A673 (cell line): Measurements from ENCODE around the gene CCSER1. TPM values are rescaled to one million over a fixed set of nuclear protein-coding genes. Genes with fewer than 3 reads are reported as not detected.
"Not testable (repeated sequence)": the region's sequence is repeated elsewhere in the genome, so short reads cannot be mapped to it uniquely, and the experiment has no call there.

Source experiments
- BruUV-seq: library from RNA; stranded (reverse); fragments of 400-500 nt; replicated peaks from 2 replicates; lab custom pipeline; 2021; lab: Mats Ljungman, UMichigan
- CTCF ChIA-PET: fragments of 300-600 bp; sonication (Branson Sonifier 250); formaldehyde crosslinking; loops from one replicate; lab custom pipeline; 2022; ENCODE audit warnings: antibody characterized with exemption; lab: Charles Lee
- POLR2A ChIA-PET: fragments of 300-600 bp; sonication (Branson Sonifier 250); formaldehyde crosslinking; loops from one replicate; lab custom pipeline; 2022; ENCODE audit warnings: antibody characterized with exemption; ENCODE audit not compliant: low non-redundant PET; lab: Charles Lee
- DNase-seq: peaks from one replicate; pipeline ENCODE4 v3.0.0-alpha.2; 2015; ENCODE audit warnings: low spot score
- H3K27ac ChIP-seq: fragments of 200-600 bp; sonication (generic); 2 replicates; pipeline ENCODE4 v1.5.1; 2016; ENCODE audit warnings: mixed run types, low read depth, mild to moderate bottlenecking, mixed read lengths, antibody characterized with exemption, low read length; ENCODE audit not compliant: poor library complexity, severe bottlenecking
- H3K27me3 ChIP-seq: fragments of 200-600 bp; sonication (generic); replicated peaks from 2 replicates; pipeline ENCODE4 v1.6.1; 2017; ENCODE audit warnings: mixed run types, low read depth, mild to moderate bottlenecking, mixed read lengths, antibody characterized with exemption, low read length; ENCODE audit not compliant: insufficient read depth, poor library complexity
- H3K36me3 ChIP-seq: fragments of 200-600 bp; sonication (generic); 2 replicates; pipeline ENCODE4 v1.6.1; 2016; ENCODE audit warnings: mixed run types, mild to moderate bottlenecking, mixed read lengths, antibody characterized with exemption, low read length; ENCODE audit not compliant: insufficient read depth, poor library complexity, severe bottlenecking
- H3K4me1 ChIP-seq: fragments of 200-600 bp; sonication (generic); 2 replicates; pipeline ENCODE4 v1.6.1; 2017; ENCODE audit warnings: mixed run types, mild to moderate bottlenecking, mixed read lengths, antibody characterized with exemption, low read length; ENCODE audit not compliant: insufficient read depth, poor library complexity, severe bottlenecking
- H3K4me3 ChIP-seq: fragments of 200-600 bp; sonication (generic); 2 replicates; pipeline ENCODE4 v1.5.1; 2016; ENCODE audit warnings: low read depth, mixed run types, mild to moderate bottlenecking, mixed read lengths, low read length; ENCODE audit not compliant: poor library complexity, severe bottlenecking
- H3K9me3 ChIP-seq: fragments of 200-600 bp; sonication (generic); 2 replicates; pipeline ENCODE4 v1.6.1; 2016; ENCODE audit warnings: mixed run types, low read depth, mild to moderate bottlenecking, mixed read lengths, antibody characterized with exemption, low read length; ENCODE audit not compliant: poor library complexity, severe bottlenecking
- CTCF ChIP-seq: fragments of 300-800, 200-600 bp; sonication (generic); conservative IDR thresholded peaks from 2 replicates; pipeline ENCODE4 v1.5.1; 2017; ENCODE audit warnings: low read depth, mild to moderate bottlenecking, antibody characterized with exemption, low read length, moderate library complexity, mixed read lengths
- EZH2 ChIP-seq: fragments of 200-600 bp; sonication (generic); IDR thresholded peaks from 2 replicates; pipeline ENCODE4 v1.6.1; 2017; ENCODE audit warnings: borderline replicate concordance, low read depth, mild to moderate bottlenecking, mixed read lengths, antibody characterized with exemption, low read length; ENCODE audit not compliant: poor library complexity, severe bottlenecking
- intact Hi-C: fragments of 100-400 bp; cut with micrococcal nuclease; formaldehyde crosslinking; loops from one replicate; pipeline ENCODE4 v1.10.0; 2022; ENCODE audit not compliant: unreplicated experiment
- total RNA-seq: library from RNA; stranded (reverse); gene quantifications from 2 replicates; pipeline ENCODE4 v1.2.3, GENCODE V29; 2021

Gene CCSER1
- total RNA-seq, 1 experiment from 2014 or later, result not detected

- Histone ChIP-seq H3K4me1 (no peaks in the 10 kb centered on the region), H3K9me3 (no peaks in the 10 kb centered on the region), H3K27me3 (no peaks in the 10 kb centered on the region), H3K36me3 (no peaks in the 10 kb centered on the region), H3K4me3 (no peak overlapping the region), H3K27ac (no peak overlapping the region)
- intact Hi-C loops, result no loop called here
- ChIA-PET POLR2A (no interaction called here), CTCF (no interaction called here)
- BruUV-seq, result no TSS peak
- DNase-seq, result no peak
- TF ChIP-seq CTCF (no peak), EZH2 (no peak)
Measured at GRCh38 chr4:91092398-91092980, 965.3 kb downstream of the CCSER1 start.

GRCh38 chr4:91094220-91094619 is 967.0 kb downstream of the CCSER1 start:
- H3K27me3 ChIP-seq, intact Hi-C loops, H3K27ac ChIP-seq, H3K4me3 ChIP-seq, POLR2A ChIA-PET, CTCF ChIA-PET, H3K4me1 ChIP-seq, H3K9me3 ChIP-seq, DNase-seq, BruUV-seq, H3K36me3 ChIP-seq: not testable (repeated sequence)

- BruUV-seq, result no TSS peak
- ChIA-PET CTCF (no interaction called here), POLR2A (no interaction called here)
- H3K4me3 ChIP-seq, result no peak overlapping the region
- H3K9me3 ChIP-seq, result no peaks in the 10 kb centered on the region
- no peak for DNase-seq
- H3K27me3 ChIP-seq, result no peaks in the 10 kb centered on the region
- intact Hi-C loops, result no loop called here
- H3K27ac ChIP-seq, result no peak overlapping the region
- TF ChIP-seq CTCF, result no peak
- no peak for TF ChIP-seq EZH2
- H3K36me3 ChIP-seq, result no peaks in the 10 kb centered on the region
- no peaks in the 10 kb centered on the region for H3K4me1 ChIP-seq
Measured at GRCh38 chr4:91099666-91100065, 972.5 kb downstream of the CCSER1 start.

- H3K27ac ChIP-seq, result no peak overlapping the region
- no peak for TF ChIP-seq CTCF
- DNase-seq, result no peak
- ChIA-PET CTCF (no interaction called here), POLR2A (no interaction called here)
- no peaks in the 10 kb centered on the region for H3K36me3 ChIP-seq
- H3K4me3 ChIP-seq, result no peak overlapping the region
- no peaks in the 10 kb centered on the region for H3K9me3 ChIP-seq
- intact Hi-C loops, result loop anchor here (5.0 kb wide), 1 partner anchor 686 kb away; no protein-coding TSS in a partner anchor
- H3K27me3 ChIP-seq, result no peaks in the 10 kb centered on the region
- no TSS peak for BruUV-seq
- H3K4me1 ChIP-seq, result no peaks in the 10 kb centered on the region
Measured at GRCh38 chr4:91108751-91109150, 981.6 kb downstream of the CCSER1 start.
